ENCODE measurements around the gene PDE4C.

PDE4C gene
- total RNA-seq = 0 to 1.8 (median 0) reads per million in 9 experiments

DNA sequence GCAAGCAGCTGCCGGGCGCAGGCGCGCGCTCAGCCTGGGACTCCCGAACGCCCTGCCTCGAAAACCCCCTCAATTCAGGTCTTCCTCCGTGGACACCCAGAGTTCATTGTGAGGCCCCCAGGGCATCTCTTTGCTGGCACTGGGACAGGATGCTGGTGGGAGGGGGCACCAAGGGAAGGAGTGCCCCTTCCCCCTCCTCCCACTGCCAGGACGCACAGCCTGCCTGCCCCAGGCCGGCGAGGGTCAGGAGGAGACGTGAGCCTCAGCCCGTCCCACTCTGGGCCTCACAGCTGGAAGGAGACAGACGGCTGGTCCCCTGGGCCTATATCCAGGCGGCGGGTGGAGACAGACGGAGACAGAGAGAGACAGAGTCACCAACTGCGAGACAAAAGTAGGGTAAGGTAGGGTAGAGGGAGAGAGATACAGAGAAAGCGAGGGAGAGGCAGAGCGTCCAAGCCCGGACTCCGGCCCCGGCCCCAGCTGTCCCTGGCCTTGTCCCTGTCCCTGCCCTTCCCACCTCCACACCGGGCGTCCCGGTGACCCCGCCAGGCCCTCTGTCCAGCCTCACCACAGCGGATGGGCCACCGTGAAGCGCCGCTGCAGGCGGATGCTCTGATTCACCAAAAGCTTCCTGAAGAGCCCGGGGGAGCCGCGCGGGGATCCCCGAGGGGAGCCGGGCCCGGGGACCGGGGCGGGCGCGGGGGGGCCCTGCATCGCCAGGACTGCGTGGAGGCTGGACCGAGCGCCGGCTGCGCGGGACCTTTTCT is at the start of gene PDE4C:
Gene PDE4C (minus strand): TSS at position 737 of the 767 bp plus-strand sequence. CDS start 23 bp downstream, at position 714.
- H3K36me3 Mint-ChIP-seq (ENCODE audit: insufficient read depth) = peaks cover 2% of the 10 kb centered on the region
- DNase-seq = no peak
- peak; percentile 25 for ATAC-seq (replicated peaks)
- no peak within 1 kb of the TSS for H3K27ac Mint-ChIP-seq
- no peaks in the 10 kb centered on the region for H3K9me3 Mint-ChIP-seq
- peaks cover 18 to 26% of the 10 kb centered on the region in 2 donors for H3K4me1 Mint-ChIP-seq (ENCODE audit: low read depth in 2 of 2)
- peaks cover 57 to 86% of the 10 kb centered on the region in 2 donors for H3K27me3 Mint-ChIP-seq
- peak within 1 kb of the TSS; percentile 84 to 97 for H3K4me3 Mint-ChIP-seq

GRCh38 chr19:18274781-18275356 is 48.6 kb upstream of the PDE4C start:
- DNase-seq = no peak
- Mint-ChIP-seq H3K4me1 (ENCODE audit: low read depth in 2 of 2) (peaks cover 27 to 31% of the 10 kb centered on the region in 2 donors), H3K9me3 (no peaks in the 10 kb centered on the region), H3K27me3 (no peaks in the 10 kb centered on the region), H3K27ac (peak overlapping the region; percentile 83 to 96), H3K4me3 (peak overlapping the region; percentile 23 to 58), H3K36me3 (ENCODE audit: insufficient read depth) (peaks cover 99% of the 10 kb centered on the region)
- ATAC-seq (replicated peaks) = no peak

DNA sequence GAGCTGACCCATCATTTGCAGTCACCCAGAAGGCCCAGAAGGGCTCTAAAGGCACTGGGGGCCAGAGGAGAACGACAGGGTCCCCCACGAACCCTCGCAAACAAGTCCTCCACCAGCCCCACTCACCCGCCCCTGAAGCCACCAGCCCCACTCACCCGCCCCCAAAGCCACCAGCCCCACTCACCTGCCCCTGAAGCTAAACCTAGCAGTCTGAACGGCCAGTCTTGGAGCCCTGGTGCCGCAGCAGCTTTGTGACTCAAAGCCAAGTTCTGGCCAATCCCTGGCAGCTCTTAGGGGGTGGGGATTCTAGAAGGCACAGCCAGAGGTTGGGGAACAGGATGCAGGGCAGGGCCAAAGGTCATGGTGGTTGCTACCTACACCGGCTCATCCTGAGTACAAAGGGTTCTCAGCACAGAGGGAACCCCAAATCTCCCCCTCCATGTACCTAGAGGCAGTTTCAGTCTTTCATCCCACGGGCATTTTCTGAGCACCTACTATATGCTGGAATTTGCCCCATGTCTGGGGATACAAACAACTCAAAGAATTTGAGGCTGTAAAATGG is 48.1 kb upstream of the PDE4C start, which contains the start of gene IQCN:
Gene IQCN (minus strand): TSS at position 234 of the 562 bp plus-strand sequence. CDS start 4,974 bp downstream, outside the sequence.
- ATAC-seq (replicated peaks) = peak; percentile 9
- no peaks in the 10 kb centered on the region for H3K27me3 Mint-ChIP-seq

DNA sequence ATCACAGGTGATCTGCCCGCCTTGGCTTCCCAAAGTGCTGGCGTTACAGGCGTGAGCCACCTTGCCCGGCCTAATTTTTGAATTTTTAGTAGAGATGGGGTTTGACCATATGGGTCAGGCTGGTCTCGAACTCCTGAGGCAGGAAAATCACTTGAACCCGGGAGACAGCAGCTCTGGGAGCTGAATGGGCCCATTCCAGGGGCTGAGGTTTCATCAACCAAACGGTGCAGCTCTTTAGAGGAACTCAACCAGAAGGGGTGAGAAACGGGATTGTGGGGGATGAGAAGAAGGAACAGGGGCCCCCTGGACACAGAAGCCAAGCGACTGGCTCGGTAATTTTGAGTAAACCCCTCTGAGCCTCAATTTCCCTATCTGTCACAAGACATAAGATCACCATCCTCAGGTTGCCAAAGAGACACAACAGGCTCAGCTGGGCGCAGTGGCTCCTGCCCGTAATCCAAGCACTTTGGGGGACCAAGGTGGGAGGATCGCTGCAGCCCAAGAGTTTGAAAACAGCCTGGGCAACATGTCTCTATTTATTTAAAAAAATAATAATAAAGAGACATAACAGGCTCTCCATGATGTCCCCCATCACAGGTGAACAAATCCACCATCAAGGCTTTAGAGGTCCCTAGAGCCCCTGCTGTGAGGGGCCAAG is 47.5 kb upstream of the PDE4C start:
- Mint-ChIP-seq H3K36me3 (ENCODE audit: insufficient read depth) (peaks cover 98% of the 10 kb centered on the region), H3K4me1 (ENCODE audit: low read depth in 2 of 2) (peaks cover 15 to 22% of the 10 kb centered on the region in 2 donors), H3K9me3 (no peaks in the 10 kb centered on the region), H3K27me3 (no peaks in the 10 kb centered on the region), H3K27ac (peak overlapping the region; percentile 87 to 96), H3K4me3 (peak overlapping the region; percentile 23 to 58)
- DNase-seq (no peak), ATAC-seq (replicated peaks) (no peak)

More for the DNA sequence above, 48.1 kb upstream of the PDE4C start, which contains the start of gene IQCN:
- Mint-ChIP-seq H3K9me3 (no peaks in the 10 kb centered on the region), H3K27ac (peak within 1 kb of the TSS; percentile 87 to 96), H3K4me1 (ENCODE audit: low read depth in 2 of 2) (peaks cover 21 to 26% of the 10 kb centered on the region in 2 donors), H3K4me3 (peak within 1 kb of the TSS; percentile 23 to 58), H3K36me3 (ENCODE audit: insufficient read depth) (peaks cover 99% of the 10 kb centered on the region)
- DNase-seq = peak in 1 of 3 experiments; percentile 41

DNA sequence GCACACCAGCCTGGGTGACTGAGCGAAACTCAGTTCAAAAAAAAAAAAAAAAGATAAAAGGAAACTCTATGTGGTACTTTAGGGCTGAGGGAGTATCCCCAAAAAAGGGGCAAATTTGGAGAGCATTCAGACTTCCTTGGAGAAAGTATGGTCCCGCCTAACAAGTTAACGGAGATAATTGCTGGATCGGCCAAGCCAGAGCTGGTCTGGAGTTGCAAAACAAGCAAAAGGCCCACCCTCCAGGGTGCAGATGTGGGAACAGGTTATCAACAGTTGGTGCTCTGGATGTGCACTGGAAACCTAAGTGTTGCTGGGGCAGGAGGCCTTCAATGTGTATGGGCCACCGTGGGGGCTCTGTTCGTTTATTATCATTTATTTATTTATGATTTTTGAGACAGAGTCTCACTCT is 45.2 kb upstream of the PDE4C start:
- Mint-ChIP-seq H3K36me3 (ENCODE audit: insufficient read depth) (peaks cover 98% of the 10 kb centered on the region), H3K9me3 (no peaks in the 10 kb centered on the region), H3K4me1 (ENCODE audit: low read depth in 2 of 2) (peaks cover 5 to 16% of the 10 kb centered on the region in 2 donors), H3K4me3 (peak overlapping the region in 1 of 2 donors; percentile 63), H3K27ac (peak overlapping the region; percentile 87 to 96), H3K27me3 (no peaks in the 10 kb centered on the region)
- ATAC-seq (replicated peaks) (peak; percentile 21), DNase-seq (peak in 1 of 3 experiments; percentile 43)

GRCh38 chr19:18270326-18270725 is 44.1 kb upstream of the PDE4C start:
- no peaks in the 10 kb centered on the region for H3K9me3 Mint-ChIP-seq
- no peak for DNase-seq
- no peak for ATAC-seq (replicated peaks)
- peaks cover 98% of the 10 kb centered on the region for H3K36me3 Mint-ChIP-seq (ENCODE audit: insufficient read depth)
- H3K27ac Mint-ChIP-seq = peak overlapping the region in 1 of 2 donors; percentile 96
- no peak overlapping the region for H3K4me3 Mint-ChIP-seq
- peaks cover 9 to 16% of the 10 kb centered on the region in 2 donors for H3K4me1 Mint-ChIP-seq (ENCODE audit: low read depth in 2 of 2)
- no peaks in the 10 kb centered on the region for H3K27me3 Mint-ChIP-seq

- H3K36me3 Mint-ChIP-seq (ENCODE audit: insufficient read depth) = peaks cover 89% of the 10 kb centered on the region
These were observed 43.0 kb upstream of the PDE4C start for GRCh38 chr19:18269070-18269723.

DNA sequence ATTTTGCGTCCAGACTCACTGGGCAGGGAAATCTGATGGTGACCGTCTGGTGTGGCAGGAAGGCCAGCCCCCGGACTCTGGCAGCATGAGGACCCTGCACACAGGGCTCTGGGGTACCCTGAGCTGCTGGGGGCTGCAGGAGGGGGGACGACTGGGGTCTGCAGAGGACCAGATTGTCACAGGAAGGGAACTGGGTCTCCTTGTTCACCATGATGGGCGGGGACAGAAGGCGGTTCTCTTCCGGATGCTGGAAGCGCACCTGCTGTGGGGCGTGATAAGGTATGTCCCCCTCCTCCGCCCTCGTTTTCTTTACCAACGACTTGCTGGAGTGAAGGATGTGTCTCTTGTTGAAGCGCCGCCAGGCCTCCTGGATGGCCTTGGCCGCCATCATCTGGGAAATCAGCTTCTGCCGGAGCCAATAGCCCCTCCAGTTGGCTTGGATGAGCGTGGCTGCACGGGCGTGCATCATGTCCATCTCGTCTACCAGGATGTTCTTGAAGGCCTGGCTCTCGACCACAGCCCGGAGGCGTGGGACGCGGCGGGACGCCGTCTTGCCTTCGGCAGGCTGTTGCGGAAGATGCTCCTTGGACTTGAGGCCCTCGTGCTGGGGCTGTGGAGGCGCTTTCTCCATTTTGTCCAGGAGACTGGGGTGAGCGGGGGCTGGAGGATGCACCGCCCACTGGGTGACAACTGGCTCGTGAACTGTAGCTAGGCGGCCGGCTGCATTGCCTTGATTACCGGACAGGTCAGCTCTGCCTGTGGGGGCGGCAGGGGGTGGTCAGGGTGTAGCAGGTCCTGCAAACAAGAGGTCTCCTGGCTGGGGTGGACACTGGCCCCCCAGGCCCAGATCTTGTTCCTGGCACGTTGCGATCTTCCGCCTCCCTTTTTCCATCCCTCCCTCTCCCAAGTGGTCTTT is 40.8 kb upstream of the PDE4C start:
- Mint-ChIP-seq H3K4me3 (no peak overlapping the region), H3K36me3 (ENCODE audit: insufficient read depth) (peaks cover 78% of the 10 kb centered on the region), H3K4me1 (ENCODE audit: low read depth in 2 of 2) (peaks cover 6 to 8% of the 10 kb centered on the region in 2 donors), H3K27me3 (no peaks in the 10 kb centered on the region), H3K9me3 (no peaks in the 10 kb centered on the region), H3K27ac (peak overlapping the region in 1 of 2 donors; percentile 89)
- DNase-seq (no peak), ATAC-seq (replicated peaks) (no peak)

More at GRCh38 chr19:18269070-18269723, 43.0 kb upstream of the PDE4C start:
- Mint-ChIP-seq H3K9me3 (no peaks in the 10 kb centered on the region), H3K27me3 (no peaks in the 10 kb centered on the region), H3K4me3 (no peak overlapping the region), H3K4me1 (ENCODE audit: low read depth in 2 of 2) (peaks cover 7 to 8% of the 10 kb centered on the region in 2 donors), H3K27ac (peak overlapping the region in 1 of 2 donors; percentile 61)
- no peak for DNase-seq
- no peak for ATAC-seq (replicated peaks)

- DNase-seq = no peak
- H3K4me1 Mint-ChIP-seq (ENCODE audit: low read depth in 2 of 2) = peaks cover 9 to 12% of the 10 kb centered on the region in 2 donors
- ATAC-seq (replicated peaks) = no peak
- H3K36me3 Mint-ChIP-seq (ENCODE audit: insufficient read depth) = peaks cover 78% of the 10 kb centered on the region
- peak overlapping the region in 1 of 2 donors; percentile 49 for H3K4me3 Mint-ChIP-seq
- peak overlapping the region in 1 of 2 donors; percentile 89 for H3K27ac Mint-ChIP-seq
- H3K27me3 Mint-ChIP-seq = no peaks in the 10 kb centered on the region
- H3K9me3 Mint-ChIP-seq = no peaks in the 10 kb centered on the region
These were observed 39.3 kb upstream of the PDE4C start for GRCh38 chr19:18265582-18265981.

DNA sequence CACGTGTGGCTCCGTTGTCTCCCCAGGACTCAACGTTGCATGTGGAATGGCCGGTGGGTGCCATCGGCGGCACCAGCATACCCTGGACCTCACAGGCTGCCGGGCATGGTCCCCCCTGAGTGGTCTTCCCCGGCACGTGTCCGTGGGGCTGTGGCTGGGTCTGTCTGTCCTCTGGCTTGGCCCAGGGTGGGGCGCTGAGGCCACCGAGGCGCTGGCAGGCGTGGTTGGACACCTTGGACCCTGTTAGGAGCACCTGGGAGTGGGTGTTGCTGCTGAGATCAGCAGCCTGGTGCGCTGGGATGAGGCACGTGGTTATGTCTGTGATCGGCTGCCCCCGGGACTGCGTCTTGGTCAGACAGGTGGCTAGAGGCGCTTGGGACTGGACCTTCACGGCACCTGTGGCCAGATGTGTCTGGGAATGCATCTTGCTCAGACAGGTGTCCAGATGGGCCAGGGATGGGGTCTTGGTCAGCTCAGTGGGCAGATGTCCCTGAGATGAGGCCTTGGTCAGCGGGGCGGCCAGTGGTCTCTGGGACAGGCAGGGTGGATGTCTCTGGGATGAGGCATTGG is 38.8 kb upstream of the PDE4C start:
- Mint-ChIP-seq H3K36me3 (ENCODE audit: insufficient read depth) (peaks cover 74% of the 10 kb centered on the region), H3K27me3 (no peaks in the 10 kb centered on the region), H3K9me3 (no peaks in the 10 kb centered on the region), H3K4me3 (no peak overlapping the region), H3K4me1 (ENCODE audit: low read depth in 2 of 2) (peaks cover 9 to 12% of the 10 kb centered on the region in 2 donors), H3K27ac (peak overlapping the region in 1 of 2 donors; percentile 89)
- no peak for DNase-seq
- ATAC-seq (replicated peaks) = no peak

GRCh38 chr19:18264137-18264854 is 38.1 kb upstream of the PDE4C start:
- H3K27ac Mint-ChIP-seq = peak overlapping the region; percentile 20 to 38
- no peak overlapping the region for H3K4me3 Mint-ChIP-seq
- H3K27me3 Mint-ChIP-seq = no peaks in the 10 kb centered on the region
- H3K36me3 Mint-ChIP-seq (ENCODE audit: insufficient read depth) = peaks cover 68% of the 10 kb centered on the region
- ATAC-seq (replicated peaks) (no peak), DNase-seq (no peak)
- peaks cover 9 to 12% of the 10 kb centered on the region in 2 donors for H3K4me1 Mint-ChIP-seq (ENCODE audit: low read depth in 2 of 2)
- H3K9me3 Mint-ChIP-seq = no peaks in the 10 kb centered on the region

Measured in effector memory CD8-positive, alpha-beta T cell (primary cell).